Neural crest cell (in vitro differentiated cells): ENCODE measurements around the gene AIMP2. TPM values are rescaled to one million over a fixed set of nuclear protein-coding genes. Genes with fewer than 3 reads are reported as not detected.
"Not testable (repeated sequence)": the region's sequence is repeated elsewhere in the genome, so short reads cannot be mapped to it uniquely, and the experiment has no call there.

ENCODE experiments used
- DNase-seq: peaks from one replicate; pipeline ENCODE4 v3.0.0; 2021; ENCODE audit warnings: low read depth, mixed read lengths, low spot score
- H3K27ac Mint-ChIP-seq: one replicate; pipeline ENCODE4 v1.8.0; 2021; ENCODE audit warnings: mild to moderate bottlenecking, mixed read lengths; ENCODE audit not compliant: unreplicated experiment
- H3K27me3 Mint-ChIP-seq: 2 replicates; pipeline ENCODE4 v1.8.0; 2021; ENCODE audit warnings: low read depth, mild to moderate bottlenecking, mixed read lengths
- H3K36me3 Mint-ChIP-seq: 2 replicates; pipeline ENCODE4 v1.8.0; 2021; ENCODE audit warnings: low read depth, mild to moderate bottlenecking, mixed read lengths
- H3K4me1 Mint-ChIP-seq: 2 replicates; pipeline ENCODE4 v1.8.0; 2021; ENCODE audit warnings: mixed read lengths
- H3K4me3 Mint-ChIP-seq: one replicate; pipeline ENCODE4 v1.8.0; 2021; ENCODE audit warnings: mild to moderate bottlenecking, mixed read lengths
- H3K9me3 Mint-ChIP-seq: 2 replicates; pipeline ENCODE4 v1.8.0; 2021; ENCODE audit warnings: mixed read lengths
- total RNA-seq: library from RNA; stranded (reverse); gene quantifications from 2 replicates; pipeline ENCODE4 v1.2.1, GENCODE V29; 2021
- TF ChIP-seq, protein P1 (sequence below): fragments of 200-600 bp; sonication (generic); conservative IDR thresholded peaks from 2 replicates; pipeline ENCODE4 v1.5.0; 2021; ENCODE audit warnings: antibody characterized with exemption, mild to moderate bottlenecking

AIMP2 gene
- total RNA-seq, 1 donor from 2014 or later = 47.6 TPM

DNA sequence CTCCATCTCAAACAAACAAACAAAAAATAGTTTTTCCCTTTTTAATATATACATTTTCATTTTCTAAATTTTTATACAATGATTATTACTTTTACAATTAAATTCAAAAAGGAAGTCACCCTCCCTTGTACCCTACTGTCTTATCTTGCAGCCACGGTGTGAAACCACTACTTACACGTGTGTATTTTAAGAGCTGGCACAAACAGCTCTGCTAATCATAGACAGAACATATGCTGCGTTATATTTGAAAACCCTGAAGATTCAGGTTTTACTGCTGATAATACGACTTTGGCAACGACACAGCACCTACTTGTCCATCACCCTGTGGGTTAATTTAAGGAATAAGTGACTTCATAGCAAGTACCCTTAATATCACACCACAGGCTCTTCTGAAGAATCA lies 23.1 kb downstream of the AIMP2 start:
- TF ChIP-seq, protein P1, sequence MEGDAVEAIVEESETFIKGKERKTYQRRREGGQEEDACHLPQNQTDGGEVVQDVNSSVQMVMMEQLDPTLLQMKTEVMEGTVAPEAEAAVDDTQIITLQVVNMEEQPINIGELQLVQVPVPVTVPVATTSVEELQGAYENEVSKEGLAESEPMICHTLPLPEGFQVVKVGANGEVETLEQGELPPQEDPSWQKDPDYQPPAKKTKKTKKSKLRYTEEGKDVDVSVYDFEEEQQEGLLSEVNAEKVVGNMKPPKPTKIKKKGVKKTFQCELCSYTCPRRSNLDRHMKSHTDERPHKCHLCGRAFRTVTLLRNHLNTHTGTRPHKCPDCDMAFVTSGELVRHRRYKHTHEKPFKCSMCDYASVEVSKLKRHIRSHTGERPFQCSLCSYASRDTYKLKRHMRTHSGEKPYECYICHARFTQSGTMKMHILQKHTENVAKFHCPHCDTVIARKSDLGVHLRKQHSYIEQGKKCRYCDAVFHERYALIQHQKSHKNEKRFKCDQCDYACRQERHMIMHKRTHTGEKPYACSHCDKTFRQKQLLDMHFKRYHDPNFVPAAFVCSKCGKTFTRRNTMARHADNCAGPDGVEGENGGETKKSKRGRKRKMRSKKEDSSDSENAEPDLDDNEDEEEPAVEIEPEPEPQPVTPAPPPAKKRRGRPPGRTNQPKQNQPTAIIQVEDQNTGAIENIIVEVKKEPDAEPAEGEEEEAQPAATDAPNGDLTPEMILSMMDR = no peak
- Mint-ChIP-seq H3K27ac (no peak overlapping the region), H3K4me3 (no peak overlapping the region), H3K36me3 (peaks cover 15% of the 10 kb centered on the region), H3K4me1 (no peaks in the 10 kb centered on the region), H3K9me3 (no peaks in the 10 kb centered on the region), H3K27me3 (no peaks in the 10 kb centered on the region)
- no peak for DNase-seq

DNA sequence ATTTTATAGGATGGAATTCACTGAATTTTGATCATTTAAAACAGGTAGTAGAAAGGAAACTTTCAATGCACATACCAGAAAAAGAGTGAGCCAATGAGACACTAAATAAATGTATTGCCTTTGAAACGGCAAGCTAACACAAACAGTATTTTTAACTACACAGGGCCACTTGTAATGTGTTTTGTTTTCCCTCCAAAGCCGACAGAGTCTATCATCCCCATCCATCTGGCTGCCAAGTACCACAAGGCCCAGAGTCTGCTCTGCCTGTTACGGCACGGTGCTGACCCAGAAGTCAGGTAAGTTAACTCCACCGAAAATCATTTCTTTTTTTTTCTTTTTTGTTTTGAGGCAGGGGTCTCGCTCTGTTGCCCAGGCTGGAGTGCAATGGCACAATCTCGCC lies 23.6 kb downstream of the AIMP2 start:
- no peaks in the 10 kb centered on the region for H3K27me3 Mint-ChIP-seq
- H3K27ac Mint-ChIP-seq = no peak overlapping the region
- DNase-seq = no peak
- no peaks in the 10 kb centered on the region for H3K4me1 Mint-ChIP-seq
- TF ChIP-seq, protein P1 = no peak
- no peak overlapping the region for H3K4me3 Mint-ChIP-seq
- no peaks in the 10 kb centered on the region for H3K9me3 Mint-ChIP-seq
- peaks cover 15% of the 10 kb centered on the region for H3K36me3 Mint-ChIP-seq

DNA sequence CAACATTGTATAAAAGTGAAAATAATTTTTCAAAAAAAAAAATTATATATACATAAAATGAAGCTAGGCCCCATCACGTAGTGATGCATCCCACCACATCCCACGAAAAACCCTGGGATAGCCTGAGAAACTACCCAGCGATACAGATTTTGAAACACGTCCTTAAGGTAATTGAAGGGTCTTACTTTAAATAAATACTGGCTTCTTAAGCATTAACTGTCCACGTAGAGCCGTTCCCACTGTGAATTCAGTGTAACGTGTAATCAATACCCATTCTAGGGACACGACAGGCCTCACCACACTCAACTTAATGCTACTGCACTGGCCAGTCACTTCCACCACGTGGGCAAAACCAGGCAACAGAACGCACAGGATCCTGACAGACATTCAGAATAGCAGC lies 26.1 kb downstream of the AIMP2 start:
- TF ChIP-seq, protein P1 = no peak
- DNase-seq = no peak
- Mint-ChIP-seq H3K27me3 (no peaks in the 10 kb centered on the region), H3K27ac (no peak overlapping the region), H3K9me3 (no peaks in the 10 kb centered on the region), H3K4me1 (no peaks in the 10 kb centered on the region), H3K4me3 (no peak overlapping the region), H3K36me3 (peaks cover 9% of the 10 kb centered on the region)

DNA sequence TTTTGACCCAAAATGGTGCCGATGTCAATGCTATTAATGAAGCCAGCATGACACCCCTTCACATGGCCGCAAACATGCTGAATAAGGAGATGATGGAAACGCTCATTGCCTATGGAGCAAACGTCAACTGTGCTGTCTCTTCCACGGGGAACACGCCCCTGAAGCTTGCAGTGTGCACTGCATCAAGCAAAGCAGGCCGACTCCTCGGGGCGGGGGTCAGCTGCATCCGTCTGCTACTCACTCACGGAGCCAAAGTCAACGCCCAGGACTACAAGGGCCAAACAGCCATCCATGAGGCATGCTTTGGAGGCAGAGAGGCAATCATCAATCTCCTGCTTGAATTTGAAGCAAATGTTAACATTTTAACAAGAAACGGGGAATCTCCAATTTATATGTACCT lies 26.6 kb downstream of the AIMP2 start:
- Mint-ChIP-seq H3K27ac (no peak overlapping the region), H3K4me3 (no peak overlapping the region), H3K27me3 (no peaks in the 10 kb centered on the region), H3K4me1 (no peaks in the 10 kb centered on the region), H3K9me3 (no peaks in the 10 kb centered on the region), H3K36me3 (peaks cover 12% of the 10 kb centered on the region)
- no peak for DNase-seq
- TF ChIP-seq, protein P1 = no peak

DNA sequence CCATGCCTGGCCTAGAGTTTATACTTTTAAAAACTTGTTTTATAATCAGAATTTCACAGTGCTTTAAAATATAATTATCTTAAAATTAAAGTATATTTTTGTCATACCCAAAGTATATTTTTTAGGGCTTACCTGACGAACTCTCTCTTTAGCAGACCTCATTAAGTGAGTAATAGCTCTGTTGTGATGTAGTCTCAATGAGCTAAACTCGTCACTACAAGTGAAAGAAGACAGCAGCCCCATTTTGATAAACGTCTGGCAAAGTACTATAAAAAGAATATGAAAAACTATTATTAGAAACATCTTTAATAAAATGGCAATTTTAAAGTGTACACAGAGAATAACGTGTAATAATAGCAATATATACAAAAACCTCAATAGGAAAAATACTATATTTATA lies 40.7 kb downstream of the AIMP2 start:
- Mint-ChIP-seq H3K27me3 (no peaks in the 10 kb centered on the region), H3K4me1 (no peaks in the 10 kb centered on the region), H3K36me3 (no peaks in the 10 kb centered on the region), H3K27ac (no peak overlapping the region), H3K9me3 (no peaks in the 10 kb centered on the region), H3K4me3 (no peak overlapping the region)
- TF ChIP-seq, protein P1 = no peak
- DNase-seq = no peak

DNA sequence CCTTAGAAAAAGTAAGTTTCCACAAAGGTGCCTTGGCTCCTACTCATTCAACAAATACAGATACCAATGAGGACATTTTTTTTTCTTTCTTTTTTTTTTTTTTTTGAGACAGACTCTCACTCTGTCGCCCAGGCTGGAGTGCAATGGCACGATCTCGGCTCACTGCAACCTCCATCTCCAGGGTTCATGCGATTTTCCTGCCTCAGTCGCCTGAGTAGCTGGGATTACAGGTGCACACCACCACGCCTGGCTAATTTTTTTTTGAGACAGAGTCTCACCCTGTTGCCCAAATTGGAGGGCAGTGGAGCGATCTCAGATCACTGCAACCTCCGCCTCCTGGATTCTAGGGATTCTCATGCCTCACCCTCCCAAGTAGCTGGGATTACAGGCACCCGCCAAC lies 42.1 kb downstream of the AIMP2 start:
- H3K4me3 Mint-ChIP-seq, H3K4me1 Mint-ChIP-seq, H3K36me3 Mint-ChIP-seq, H3K27ac Mint-ChIP-seq, H3K9me3 Mint-ChIP-seq, DNase-seq, H3K27me3 Mint-ChIP-seq: not testable (repeated sequence)
